GM21447 (cell line): Measurements from ENCODE around the gene LTBP3.
A peak's percentile ranks its signal among the peaks of the same experiment; 100 is the strongest.

Source experiments
- ATAC-seq: cut with Tn5 transposase; IDR thresholded peaks from one replicate; pipeline ENCODE4 v1.9.1; 2021; ENCODE audit not compliant: unreplicated experiment

The LTBP3 gene

DNA sequence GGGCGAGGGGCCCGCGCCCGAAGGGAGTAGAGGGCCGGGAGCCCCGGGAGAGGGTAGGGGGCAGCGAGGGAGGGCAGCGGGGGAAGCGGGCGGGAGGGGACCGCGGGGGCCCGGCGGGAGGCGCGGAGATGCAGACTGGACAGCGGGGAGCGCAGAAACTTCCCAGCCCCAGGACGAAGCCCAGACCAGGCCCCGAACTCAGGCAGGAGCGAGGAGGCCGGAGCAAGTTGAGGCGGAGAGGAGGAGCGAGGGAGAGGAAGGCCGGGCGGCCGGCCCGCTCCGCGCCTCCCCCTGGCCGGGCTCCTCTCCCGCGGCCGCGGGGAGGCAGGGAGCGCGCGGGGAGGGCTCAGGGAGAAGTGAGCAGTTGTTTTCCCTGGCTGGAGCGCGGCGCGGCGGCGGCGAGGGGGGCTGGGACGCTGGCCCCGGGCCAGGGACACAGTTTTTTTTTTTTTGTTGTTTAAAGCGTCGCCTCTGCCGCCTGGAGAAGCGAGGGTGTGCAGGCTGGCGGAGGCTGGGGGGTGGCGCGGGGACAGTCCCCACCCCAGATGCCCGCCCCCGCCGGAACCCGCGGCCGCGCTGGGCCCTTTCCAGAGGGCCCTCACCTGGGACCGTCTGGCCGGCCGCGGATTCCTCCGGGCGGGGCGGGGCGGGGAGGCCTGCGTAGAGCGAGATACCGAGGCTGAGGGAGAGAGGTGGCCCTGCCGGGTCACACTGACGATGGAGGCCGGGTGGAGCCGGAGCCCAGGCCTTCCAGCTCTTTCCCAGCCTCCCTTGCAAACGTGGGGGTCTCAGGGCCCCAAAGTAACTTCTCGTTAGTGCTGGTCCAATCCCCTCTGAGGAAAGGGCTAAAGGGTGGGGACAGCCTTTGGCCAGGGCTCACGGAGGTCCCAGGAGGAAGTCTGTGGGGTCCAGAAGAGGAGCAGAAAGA is at the start of gene LTBP3:
TSS of gene LTBP3 (minus strand) at position 358 of the 928 bp plus-strand sequence. CDS start 400 bp downstream, outside the sequence.
- no peak for ATAC-seq

DNA sequence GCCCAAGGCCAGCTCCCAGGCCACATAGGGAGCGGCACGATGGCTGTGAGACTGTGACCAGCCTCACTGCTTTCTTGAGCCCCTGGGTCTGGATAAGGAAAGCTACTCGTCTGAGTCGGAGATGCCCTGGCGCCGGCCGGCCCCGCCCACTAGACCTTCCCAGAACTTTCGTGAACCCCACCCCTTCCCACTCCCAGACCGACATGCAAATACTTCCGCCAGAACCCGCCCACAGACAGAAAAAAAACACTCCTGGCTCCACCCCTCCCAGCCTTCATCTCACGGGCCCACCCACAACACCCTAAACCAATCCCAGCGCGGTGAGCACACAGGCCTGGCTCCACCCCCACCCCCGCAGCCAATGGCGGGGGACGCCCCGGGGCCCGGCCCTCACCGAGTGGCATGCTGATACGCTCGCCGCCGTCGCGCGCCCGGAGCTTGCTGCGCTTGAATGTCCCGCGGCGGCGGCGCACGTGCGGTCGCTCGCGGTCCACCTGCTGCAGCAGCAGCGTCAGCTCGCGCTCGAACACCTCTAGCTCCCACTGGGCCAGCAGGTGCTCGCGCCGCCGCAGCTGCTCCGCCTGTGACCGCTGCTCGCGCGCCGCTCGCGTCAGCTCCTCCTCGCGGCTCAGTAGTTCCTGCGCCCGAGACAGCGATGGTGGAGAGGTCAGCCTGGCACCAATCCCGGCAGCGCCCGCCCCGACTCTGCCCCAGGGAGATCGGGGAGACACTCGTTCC is 48.9 kb upstream of the LTBP3 start:
- no peak for ATAC-seq

DNA sequence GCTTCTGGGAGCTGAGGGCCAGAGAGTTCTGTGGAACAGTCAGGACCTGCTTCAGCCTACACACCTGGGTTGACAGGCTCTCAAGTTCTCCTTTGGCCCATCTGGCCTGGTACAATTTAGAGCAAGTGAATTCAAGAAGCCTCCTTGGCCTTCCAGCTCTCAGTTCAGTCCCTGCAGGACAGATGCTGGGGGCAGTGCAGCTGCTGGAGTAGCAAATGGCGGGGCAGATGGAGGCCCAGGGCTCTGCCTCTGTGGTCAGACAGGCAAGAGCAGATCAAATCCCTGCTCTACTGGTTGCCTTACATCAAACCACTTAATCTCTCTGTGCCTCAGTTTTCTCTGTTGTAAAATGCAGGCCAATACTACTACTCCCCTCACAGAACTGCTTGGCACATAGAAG is 46.1 kb upstream of the LTBP3 start:
- no peak for ATAC-seq

DNA sequence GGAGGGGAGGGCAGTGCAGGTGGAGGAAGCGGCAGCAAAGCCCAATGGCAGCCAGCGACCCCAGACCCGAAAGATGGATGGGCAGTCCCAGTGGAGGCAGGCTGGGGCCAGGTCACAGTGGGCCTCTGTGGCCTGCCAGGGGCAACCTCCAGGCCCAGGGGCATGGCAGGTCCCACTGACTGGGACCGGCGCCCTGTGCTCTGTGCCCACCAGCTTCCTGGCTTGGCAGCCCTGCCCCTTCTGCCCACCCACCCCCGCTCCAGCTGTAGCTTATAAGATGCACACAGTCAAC is 41.7 kb upstream of the LTBP3 start:
- ATAC-seq: no peak

DNA sequence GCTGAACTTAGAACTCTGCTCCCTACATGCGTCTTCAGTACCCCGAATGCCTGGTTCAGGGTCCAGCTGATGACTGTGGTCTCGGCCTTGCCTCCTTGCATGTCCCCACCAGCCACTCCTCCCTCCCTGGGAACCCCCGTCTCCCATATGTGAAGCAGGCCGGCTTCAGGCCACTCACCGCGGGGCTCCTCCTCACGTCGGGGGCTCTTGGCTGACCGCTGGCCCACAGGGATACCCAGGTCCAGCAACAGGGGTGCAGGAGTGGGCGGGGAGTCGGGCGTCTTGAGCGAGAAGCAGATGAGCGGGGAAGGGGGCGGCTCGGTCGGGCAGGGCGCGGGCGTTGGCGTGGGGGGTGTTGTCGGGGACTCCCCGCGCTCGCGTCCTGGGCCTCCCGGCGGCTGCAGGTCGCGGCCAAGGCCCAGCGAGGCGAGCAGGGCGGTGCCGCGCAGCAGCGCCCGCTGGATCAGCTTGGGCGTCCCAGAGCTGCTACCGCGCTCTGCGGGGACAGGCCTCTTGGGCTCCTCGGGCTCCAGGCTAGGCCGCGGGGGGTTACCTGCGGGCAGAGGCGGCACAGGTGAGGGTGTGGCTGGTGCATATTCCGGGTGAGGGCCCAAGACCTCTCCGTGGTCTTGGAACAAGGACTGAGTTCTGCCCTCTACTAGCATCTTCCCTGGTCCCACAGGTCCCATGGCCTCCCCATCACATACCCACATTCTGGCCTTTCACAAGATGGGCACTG is 41.2 kb upstream of the LTBP3 start:
- ATAC-seq: no peak

DNA sequence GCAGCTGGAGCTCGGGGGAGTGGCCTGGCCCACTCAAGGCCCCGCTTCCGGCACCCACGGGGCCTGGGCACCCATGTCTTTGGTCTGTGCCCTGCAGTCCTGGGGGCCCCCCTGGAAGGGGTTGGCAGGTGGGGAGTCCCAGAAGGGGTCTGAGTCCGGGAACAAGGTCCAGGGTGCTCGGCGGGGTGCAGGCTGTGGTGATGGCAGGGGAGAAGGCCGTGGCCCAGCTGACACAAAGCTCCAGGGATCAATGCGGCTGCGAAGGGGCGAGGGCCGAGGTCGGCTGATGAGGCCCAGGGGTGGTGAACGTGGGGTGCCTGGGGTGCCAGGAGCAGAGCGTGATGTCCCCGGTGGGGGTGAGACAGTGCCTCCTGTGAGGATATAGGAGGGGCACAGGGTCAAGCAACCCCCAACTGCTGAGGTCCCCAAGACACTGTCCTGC is 40.1 kb upstream of the LTBP3 start:
- no peak for ATAC-seq

DNA sequence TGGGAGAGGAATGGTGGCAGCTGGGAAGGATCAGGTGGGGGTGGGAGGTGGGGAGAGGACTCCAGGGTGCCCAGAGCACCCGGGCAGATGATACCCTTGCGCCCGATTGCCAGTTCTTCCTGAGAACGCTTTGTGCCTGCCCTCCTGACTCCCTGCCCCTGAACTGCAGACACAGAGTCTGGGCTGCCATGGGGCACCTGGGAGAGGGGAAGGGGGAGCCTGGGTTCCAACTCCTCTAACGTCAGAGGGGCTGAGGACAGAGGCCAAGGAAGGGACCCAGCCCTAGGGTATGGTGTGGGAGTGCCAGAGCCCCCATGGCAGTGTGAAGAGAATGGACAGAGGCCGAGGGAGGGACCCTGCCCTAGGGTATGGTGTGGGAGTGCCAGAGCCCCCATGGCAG is 38.4 kb upstream of the LTBP3 start:
- no peak for ATAC-seq

DNA sequence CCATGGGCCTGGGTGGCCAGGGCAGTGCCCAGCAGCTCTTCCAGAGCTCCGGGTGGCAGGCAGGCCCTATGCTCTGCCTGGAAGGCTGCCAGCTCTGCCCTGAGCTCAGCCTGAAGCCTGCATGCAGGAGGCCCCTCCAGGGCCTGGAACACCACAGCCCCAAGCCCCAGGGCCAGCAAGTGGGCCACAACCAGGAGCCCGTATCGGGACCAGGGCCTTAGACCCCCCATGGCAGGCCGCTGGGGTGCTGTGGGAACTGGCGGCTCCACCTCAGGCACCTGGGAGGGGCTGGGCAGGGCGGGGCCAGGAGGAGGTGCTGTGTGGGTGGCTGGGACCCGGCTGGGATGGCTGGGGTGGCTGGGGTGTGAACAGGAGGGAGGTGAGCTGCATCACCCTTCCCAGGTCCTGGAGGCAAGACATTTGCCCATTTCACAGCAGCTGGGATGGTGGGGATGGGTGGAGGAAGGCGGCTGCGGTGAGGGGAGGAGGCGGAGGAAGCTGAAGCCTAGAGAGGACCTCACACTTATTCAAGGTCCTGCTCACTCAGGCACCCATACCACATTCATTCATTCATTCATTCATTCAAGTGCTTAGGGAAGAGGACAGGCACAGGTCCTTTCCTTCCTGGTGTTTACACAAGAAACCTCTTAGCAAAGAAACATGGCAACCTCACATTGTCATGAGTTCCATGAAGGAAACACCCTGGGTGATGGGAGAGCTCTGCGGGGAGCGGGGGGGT is 37.6 kb upstream of the LTBP3 start, which contains the start of gene KCNK7:
TSS of gene KCNK7 (minus strand) at position 258 of the 739 bp plus-strand sequence. CDS start at position 230, 28 bp downstream.
- no peak for ATAC-seq

DNA sequence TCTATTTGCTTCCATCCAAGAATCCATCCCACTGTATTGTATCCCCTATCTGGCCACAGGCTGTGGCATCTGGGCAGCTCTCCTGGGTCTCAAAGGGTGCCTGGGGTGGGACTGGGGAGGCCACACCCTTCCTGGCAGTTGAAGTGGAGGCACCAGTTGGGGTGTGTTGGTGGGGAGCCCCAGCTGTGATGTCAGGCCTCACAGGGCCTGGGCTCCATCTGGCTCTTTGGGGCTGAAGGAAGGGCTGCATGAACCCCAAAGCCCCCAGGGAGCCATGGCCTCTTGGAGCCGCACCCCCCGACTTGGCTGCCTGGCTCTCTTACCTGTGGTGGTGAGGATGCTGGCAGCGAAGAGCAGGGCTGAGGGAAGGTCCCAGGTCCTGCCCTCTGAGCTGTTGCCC is 37.0 kb upstream of the LTBP3 start:
- no peak for ATAC-seq

DNA sequence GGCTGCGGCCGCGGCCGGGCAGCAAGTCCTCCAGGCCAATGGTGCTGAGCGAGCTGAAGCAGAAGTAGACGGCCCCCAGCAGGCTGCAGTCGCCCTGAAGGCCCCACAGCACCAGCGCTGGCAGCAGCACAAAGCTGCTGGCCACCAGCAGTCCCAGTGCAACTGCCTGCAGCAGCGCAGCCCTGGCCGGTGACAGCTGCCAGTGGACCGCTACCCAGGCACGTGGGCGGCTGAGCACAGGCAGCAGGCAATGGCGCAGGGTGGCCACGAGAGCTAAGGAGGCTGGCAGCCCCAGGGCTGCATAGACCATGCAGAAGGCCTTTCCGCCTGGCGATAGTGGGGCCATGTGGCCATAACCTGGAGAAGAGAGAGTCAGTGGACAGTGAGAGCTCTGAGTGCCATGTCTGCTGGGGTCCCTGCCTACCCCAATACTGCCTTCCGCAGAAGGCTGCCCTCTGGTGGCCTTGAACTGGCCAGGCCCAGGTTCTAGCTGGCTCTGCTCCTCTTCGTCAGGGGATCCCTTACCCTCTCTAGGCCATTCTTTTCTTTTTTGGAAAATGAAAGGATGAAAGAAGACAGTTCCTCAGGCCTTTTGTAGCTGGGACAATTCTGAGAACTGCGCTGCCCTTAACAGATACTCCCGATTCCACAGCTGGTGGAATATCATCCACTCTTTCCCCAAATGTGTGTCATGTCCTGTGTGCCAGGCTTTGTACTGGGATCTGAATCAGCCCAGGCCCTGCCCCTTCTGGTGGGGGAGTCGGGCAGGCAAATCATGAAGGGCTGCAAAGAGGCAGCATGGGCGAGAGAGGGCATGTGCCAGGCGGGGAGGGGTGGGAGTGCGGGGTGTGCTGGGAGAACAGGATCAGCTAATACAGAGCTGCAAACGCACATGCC is 35.6 kb upstream of the LTBP3 start:
- ATAC-seq: no peak

DNA sequence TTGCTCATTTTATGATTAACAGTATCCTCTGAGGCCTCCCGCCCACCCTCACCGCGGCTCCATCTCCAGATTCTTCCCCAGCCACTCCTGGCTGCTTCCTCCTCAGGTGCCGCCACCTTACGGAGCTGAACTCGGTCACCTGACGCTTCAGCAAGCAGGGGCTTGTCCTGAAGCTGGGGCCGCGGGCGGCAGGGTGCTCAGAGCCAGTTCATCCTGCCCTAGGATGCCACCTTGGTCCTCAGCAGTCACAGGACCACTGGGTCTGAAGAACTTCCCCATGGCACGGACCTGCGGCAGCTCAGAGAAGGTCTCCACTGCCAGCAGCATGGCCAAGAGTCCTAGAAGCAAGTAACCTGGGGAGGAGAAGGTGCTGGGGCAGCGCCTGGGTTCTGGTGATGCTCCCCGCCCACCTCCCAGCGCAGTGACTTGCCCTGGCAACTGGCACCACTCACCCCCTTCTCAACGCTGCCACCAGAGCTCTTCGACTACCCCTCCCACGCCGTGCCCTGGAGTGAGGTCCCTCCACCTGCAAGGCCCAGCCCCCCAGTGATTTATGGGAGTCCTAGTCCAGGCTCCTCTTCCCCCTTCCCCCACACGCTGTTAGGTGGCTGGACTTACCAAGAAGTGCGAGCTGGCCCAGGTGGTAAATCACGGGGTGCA is 34.8 kb upstream of the LTBP3 start:
- ATAC-seq: no peak

DNA sequence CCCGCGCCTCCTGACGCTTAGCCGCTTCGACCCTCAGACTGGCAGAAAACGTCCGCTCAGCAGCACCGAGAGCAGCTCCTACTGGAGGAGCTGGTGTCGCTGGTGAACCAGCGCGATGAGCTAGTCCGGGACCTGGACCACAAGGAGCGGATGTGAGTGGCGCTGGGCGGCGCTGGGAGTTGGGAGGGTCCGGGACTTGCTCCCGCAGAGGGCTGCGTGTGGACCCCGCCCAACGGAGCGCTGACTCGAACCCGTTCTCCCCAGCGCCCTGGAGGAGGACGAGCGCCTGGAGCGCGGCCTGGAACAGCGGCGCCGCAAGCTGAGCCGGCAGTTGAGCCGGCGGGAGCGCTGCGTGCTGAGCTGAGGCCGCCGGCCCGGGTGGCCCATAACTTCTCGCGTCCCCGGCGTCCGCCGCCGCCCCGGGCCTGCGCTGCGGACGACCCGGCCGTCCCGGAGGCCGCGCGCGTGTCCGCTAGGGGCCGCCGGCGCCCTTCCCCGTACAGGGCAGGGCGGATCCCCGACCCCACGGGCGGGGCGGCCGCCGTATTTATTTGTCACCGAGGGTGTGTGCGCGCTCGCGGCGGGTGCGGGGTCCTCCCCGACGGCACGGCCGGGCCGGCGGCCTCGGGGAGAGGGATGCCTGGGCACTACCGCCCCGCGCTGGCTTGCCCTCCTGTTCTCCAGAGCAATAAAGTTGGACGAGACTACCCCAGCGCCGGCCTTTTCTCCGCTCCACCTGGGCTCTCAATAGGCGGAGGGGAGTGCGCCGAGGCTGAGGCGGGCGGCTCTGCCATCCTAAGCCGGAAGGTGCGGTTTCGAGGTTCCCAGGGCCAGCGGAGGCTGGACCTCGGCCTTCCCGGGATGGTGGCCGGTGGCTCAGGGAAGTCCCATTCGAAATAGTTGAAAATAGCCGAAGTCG is 34.0 kb upstream of the LTBP3 start:
- ATAC-seq: no peak

DNA sequence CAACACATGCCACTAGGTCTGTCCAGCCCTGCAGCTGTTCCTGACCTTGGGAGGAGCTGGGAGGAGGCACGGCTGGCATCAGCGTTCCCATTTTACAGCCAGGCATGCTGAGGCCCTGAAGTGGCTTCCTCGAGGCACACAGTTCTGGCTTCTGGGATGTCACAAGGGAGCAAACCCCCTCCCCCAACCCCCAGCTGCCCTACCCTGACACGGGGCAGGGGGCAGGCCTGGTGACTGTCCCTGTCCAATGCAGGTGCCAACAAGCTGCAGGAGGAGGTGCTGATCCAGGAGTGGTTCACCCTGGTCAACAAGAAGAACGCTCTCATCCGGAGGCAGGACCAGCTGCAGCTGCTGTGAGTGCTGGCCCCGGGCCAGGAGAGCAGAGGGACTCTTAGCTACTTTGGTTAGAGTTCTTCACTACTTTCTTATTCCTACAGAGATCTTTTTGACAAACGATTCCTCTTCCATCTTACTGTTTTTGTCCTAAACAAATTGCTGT is 32.1 kb upstream of the LTBP3 start:
- ATAC-seq: no peak

DNA sequence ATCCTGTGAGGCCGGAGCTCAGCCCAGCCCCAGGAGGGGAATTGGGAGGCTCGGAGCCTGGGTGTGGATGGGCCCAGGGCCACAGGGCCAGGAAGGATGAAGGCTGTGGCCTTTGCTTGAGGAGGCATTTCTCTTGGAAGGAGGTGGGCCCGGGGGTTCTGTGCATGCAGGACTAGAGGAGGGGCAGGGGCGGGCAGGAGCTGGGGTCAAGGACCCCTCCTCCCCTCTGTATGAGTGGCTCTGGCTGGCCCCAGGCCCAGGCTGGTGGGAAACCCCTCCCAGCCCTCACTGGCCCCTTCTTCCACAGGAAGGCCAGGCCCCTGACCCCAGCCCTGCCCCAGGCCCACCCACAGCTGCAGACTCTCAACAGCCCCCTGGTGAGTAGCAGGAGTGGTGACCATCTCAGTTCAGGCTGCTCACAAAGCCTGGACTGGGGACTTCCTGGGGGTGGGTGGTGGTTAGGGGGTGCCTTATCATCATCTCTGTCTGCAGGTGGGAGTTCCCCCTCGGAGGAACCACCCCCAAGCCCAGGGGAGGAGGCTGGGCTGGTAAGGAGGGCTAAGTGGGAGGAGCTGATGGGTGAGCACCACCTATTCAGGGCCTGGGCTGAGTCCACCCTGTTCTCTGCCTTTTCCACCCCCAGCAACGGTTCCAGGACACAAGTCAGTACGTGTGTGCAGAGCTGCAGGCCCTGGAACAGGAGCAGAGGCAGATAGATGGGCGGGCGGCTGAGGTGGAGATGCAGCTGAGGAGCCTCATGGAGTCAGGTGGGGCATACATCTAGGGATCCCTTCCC is 31.5 kb upstream of the LTBP3 start:
- no peak for ATAC-seq

DNA sequence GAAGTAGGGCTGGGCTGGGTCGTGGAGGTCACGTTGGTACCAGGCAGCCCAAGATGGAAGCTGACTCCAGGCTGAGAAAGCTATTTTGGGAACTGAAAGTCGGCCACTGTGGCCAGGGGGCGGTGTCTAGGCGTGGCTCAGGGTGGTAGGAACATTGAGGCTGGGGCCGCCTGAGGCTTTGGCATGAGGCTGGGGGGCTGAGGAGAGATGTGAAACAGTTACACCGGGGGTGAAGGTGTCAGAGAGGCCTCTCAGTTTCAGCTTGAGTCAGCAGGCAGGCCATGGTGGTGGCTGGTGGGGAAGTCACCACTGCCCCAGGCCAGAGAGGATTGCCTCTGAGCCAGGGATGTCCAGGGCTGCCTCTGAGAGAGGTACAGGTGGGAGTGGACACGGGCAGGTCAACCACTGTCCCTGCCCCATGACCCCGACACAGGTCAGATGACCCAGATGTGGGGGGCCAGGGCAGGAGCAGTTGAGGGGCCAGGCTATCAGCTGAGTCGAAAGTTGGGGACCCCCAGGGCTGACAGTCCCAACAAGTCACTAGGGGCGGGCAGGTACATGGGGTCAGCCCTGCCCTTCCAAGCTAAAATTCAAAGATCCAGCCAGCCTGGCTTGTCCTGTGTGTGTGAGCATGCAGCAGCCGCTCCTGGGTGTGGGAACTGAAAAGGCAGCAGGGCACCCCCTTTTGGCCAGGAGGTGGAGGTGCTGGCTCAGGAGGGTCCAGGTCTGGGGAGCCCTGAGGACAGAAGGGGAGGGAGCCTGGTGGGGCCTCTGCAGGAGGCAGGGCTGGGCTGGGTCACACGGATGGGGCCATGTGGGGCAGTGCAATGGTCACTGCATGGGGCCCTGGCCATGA is 30.3 kb upstream of the LTBP3 start:
- peak; percentile 87 for ATAC-seq

DNA sequence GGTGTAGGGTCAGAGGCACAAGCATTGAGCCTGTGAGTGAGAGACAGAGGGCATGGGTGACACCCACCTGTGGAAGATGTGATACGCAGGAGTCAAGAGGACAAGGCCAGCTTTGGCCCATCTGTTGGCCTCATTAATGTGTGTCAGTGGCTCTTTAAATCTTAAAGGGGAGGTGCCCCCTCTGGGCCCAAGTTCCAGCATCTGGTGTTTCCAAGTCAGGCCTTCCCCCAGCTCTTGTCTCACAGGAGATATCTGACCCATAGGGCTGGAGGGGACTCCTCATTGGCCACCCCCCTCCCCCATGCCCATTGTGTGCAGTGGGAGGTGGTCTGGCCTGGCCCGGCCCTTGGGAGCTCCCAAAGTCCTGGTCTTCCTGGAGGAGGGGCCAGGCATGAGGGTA is 28.5 kb upstream of the LTBP3 start:
- ATAC-seq: no peak
